SW 1271 (cell line): ENCODE measurements around the gene GBP3.
"Not testable (repeated sequence)": the region's sequence is repeated elsewhere in the genome, so short reads cannot be mapped to it uniquely, and the experiment has no call there.

Source experiments
- DNase-seq, 2 experiments: peaks; one replicate each; lab custom pipeline; 2025; lab: John Stamatoyannopoulos, UW

Gene GBP3, protein sequence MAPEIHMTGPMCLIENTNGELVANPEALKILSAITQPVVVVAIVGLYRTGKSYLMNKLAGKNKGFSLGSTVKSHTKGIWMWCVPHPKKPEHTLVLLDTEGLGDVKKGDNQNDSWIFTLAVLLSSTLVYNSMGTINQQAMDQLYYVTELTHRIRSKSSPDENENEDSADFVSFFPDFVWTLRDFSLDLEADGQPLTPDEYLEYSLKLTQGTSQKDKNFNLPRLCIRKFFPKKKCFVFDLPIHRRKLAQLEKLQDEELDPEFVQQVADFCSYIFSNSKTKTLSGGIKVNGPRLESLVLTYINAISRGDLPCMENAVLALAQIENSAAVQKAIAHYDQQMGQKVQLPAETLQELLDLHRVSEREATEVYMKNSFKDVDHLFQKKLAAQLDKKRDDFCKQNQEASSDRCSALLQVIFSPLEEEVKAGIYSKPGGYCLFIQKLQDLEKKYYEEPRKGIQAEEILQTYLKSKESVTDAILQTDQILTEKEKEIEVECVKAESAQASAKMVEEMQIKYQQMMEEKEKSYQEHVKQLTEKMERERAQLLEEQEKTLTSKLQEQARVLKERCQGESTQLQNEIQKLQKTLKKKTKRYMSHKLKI

DNA sequence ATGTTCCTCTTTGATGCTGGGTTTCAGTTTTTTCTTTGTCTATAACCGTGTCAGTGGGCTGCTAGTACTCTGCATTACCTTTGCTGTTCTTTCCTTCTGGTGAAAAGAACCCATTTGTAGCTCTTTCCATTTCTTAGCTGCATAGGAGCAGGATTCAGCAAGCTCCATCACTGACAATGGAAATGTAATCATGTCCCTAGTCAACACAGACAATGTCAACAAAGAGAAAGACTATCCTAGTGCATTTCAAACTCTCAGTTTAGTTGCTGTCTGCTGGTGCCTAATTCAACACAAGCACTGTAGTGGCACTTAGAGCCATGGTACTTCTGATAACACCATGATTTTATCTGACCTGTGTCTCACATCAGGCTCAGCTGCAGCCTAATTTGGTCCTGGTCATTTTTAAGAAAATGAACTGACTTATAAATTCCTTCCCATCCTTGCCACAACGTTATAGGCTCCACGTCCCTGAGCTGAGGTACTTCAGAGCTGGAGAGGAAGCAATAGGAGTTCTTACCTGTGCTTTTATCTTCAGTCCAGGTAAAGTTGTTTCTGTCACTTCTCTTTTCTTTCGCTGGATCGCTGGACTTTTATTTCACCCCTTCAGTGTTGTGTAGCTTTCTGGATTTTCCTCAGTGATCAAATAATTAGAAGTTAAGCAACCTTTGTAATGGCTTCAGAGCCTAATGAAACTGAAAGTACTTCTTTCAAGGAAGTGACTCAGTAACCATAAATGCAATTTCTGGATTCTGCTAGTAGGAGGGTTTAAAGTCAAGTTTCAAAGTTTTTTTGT, at the start of gene GBP3:
Gene GBP3, minus strand, starts transcription at position 700 of the 793 bp plus-strand sequence. CDS start 2,145 bp downstream, outside the sequence.
- DNase-seq = peak in 1 of 2 experiments; percentile 54

DNA sequence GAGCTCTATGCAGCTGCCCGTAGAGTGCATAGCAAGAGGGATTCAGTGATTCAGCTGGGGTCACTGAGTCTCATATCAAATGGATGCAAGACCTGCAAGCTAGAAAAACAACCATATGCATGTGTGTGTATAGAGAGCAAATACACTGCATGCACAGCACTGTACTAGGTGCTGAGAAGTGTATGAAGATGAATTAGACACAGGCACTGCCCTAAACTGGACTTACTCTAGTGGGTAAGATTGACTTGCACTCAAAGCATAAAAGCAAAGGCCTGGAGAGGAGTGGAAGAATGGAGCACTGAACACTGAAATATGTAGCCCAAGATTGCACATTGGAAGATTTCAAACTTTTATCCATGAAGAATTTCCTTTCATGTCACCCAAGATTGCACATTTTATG, 47.8 kb upstream of the GBP3 start:
- no peak for DNase-seq

DNA sequence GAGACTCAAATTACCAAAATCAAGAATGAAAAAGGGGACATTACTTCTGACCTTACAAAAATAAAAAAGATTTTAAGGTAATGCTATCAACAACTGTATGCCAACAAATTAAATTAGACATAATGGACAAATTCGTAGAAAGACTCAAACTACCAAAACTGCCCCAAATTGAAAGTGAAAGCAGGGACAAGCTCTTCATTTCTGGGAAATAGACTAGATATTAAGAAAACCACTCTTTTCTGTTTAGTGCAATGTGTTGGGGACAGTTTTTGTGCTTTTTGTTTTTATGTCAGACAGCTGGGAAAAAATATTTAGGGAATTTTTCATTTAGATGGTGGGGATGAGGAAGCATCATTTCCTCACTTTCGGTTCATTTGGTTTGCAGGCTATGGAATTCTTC, 47.3 kb upstream of the GBP3 start:
- no peak for DNase-seq

DNA sequence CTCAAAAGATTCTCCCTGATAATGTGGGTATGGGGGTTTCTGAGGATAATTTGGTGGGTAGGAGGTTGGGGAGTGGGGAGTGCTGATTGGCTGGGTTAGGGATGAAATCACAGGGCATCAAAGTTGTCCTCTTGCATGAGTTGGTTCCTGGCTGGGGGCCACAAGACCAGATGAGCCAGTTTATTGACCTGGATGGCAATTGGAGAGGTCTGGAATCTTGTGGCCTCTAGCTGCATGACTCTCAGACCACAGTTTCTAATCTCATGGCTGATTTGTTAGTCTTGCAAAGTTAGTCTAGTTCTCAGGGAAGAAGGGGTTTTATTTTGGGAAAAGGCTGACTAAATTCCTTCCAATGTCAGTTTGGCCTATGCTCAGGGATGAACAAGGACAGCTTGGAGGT, 45.6 kb upstream of the GBP3 start:
- DNase-seq = no peak

DNA sequence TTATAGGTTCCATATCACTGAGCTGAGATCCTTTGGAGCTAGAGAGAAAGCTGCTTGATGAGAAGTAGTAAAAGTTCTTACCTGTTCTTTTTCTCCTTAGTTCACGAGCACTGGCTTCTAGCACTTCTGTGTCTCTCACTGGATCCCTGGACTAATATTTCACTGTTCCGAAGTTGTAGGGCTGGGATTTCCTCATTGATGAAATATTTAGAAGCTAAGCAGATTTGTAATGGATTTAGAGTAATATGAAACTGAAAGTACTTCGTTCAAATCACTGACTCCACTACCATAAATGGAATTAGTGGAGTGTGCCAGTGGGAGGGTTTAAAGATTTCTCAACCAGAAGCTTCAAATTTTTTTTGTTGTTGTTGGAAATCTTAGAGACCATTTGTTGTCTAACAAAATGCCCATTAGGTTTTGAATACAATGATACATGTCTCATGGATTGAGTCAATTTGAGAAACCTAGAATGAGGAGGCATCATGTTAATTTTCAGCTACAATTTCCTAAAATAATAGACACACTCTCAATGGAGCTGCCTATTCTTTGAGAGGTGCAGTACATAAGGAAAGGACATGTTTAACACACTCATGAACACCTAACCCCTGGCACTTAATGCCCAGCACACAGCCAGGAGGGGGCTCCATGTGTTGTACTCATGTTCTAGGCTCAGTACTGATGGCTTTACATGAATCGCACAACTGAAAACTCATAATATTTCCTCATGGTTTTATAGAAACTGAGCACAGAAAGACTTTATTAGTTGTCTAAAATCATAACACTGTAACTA, 42.6 kb upstream of the GBP3 start, which contains the start of gene GBP1:
Gene GBP1, minus strand, starts transcription at position 130 of the 790 bp plus-strand sequence. CDS start 1,974 bp downstream, outside the sequence.
- peak in 1 of 2 experiments; percentile 27 for DNase-seq

DNA sequence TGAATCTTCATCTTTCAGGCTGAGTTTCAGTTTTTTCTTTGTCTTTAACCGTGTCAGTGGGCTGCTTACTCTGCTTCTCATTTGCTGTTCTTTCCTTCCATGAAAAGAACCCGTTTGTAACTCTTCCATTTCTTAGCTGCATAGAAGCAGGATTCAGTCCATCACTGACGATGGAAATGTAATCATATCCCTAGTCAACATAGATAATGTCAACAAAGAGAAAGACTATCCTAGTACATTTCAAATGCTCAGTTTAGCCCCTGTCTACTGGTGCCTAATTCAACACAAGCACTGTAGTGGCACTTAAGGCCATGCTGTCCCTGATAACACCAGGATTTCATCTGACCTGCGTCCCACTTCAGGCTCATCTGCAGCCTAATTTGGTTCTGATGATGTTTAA, 42.0 kb upstream of the GBP3 start:
- DNase-seq = no peak

DNA sequence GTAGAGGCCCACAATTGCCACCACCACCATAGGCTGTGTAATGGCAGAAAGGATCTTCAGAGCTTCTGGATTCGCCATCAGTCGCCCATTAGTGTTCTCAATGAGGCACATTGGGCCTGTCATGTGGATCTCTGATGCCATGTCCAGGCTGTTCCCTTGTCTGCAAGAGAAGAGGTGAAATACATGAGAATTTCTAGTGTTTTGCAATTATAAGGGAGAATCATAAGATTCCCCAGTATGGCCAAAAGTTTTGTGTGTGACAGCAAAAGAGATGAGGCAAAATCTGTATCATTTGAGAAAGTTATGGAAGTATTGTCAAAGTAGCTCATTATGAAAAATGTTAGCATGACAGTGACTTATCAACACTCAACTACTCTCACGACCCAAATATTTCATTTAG, 40.4 kb upstream of the GBP3 start:
- no peak for DNase-seq

DNA sequence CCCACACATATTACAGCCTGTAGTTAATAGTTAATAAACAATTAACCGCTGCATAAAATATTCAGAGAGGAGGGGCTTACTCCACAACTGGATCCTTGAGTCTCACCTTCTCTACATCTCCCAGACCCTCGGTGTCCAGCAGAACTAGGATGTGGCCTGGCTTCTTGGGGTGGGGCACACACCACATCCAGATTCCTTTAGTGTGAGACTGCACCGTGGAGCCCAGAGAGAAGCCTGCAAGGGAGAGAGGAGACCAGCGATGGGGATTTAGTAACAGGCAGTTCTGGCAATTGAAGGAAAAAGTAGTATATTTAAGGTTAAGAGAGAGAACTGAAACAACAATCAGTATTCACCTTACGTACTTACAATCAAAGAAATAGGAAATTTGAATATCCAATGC, 37.4 kb upstream of the GBP3 start:
- no peak for DNase-seq

DNA sequence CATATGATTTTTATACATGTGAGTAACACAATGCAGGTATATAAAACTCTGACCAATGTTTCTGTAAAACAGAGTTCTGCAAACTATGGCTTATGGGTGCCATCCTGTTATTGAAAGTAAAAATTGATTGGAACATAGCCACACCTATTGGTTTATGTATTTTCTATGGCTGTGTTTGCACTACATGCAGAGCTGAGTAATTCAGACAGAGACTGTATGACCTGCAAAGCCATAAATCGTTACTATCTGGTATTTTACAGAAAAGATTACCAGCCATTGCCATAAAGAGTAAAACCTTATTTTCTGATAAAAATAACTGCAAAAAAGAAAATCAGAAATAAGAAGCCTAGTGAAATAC, 29.3 kb upstream of the GBP3 start:
- no peak for DNase-seq

DNA sequence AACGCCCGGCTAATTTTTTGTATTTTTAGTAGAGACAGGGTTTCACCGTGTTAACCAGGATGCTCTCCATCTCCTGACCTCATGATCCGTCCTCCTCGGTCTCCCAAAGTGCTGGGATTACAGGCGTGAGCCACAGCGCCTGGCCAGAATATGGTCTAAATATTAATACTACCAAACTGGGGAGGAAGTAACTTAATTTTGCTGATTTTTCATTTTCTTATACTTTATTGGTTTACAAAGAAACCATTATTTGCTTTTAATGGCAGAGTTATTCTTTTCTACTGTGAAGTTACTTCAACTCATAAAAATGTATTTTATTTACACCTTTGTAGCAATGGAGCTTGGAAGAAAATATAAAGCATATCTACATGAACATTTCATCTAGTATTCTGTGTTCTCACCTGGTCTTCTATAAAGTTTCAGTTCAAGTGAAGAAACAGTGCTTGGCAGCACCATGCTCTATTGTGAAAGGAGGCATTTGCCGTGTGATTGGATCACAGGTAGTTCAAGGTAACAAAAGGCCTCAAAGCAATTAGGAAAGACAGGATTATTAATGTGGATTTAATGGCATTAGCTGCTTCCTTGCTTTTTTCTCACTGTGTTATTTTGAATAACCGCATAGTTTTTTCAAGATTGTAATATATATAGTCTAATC, 28.8 kb upstream of the GBP3 start:
- DNase-seq = no peak

DNA sequence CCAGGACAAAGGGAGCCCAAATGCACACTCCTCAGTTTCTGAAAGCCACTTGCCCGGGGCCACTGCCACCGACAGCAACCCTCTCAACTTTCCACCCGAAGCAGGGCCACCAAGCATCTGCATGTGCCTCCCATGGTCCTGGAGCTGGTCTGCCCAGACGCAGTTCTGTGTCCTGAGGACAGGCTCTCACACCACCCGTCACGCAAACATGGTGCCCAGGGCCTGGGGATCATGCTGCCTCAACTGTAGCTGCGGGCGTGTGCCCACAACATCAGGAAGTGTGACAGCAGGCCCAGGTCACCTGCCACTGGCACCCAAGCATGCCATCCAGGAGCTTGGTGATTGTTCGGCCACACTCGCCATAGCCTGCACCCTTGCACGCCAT, 28.0 kb upstream of the GBP3 start:
- no peak for DNase-seq

DNA sequence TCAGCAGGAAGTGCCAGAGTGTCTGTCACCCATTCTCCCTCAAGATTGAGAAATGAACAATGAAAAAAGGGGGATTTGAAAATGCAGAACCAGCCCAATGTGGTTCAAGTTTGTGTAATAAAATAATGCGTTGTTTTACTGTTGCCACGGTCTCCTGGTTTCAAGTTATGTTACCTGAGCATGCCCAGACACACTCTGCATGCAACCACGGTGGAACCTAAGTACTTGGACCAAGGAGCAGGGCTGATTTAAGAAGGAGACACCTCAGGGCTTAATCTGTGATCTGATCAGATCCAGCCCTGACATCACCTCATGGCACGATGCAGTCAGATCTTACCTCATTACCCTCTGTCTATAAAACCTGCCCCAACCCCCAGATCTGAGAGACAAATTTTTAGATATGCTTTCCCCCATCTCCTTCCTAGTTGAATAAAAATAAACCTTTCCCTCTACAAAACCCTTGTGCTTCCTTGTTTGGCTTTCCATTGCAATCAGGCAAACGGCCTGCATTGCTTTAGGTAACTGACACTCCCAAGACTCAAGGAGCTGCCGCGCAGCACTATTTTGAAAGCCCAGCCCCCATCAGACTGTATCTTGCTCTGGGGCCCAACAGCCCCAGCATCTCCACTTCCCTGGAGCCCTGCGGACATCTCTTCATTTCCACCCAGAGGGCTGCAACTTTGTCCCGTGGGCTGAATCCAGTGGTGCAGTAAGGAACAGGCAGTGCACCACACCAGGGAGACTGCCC, 27.4 kb upstream of the GBP3 start:
- not testable (repeated sequence) for DNase-seq

DNA sequence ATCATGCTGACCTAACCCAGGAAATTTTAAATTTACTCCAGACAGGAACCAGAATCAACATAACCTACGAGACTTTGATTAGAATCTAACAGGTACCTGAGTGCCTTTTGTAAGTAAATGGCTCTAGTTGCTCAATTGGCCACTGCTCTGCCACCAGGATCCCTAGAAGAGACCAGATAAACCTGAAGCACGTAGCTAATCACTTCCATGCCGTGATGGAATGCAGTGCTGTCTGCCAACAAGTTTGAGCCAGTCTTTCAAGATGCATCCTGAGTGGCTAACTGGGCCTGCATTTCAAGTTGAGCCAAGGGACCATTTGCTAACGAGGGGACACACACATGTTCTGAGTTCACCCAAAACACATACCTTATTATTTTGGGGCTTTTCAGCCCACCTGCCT, 26.5 kb upstream of the GBP3 start:
- DNase-seq = not testable (repeated sequence)

DNA sequence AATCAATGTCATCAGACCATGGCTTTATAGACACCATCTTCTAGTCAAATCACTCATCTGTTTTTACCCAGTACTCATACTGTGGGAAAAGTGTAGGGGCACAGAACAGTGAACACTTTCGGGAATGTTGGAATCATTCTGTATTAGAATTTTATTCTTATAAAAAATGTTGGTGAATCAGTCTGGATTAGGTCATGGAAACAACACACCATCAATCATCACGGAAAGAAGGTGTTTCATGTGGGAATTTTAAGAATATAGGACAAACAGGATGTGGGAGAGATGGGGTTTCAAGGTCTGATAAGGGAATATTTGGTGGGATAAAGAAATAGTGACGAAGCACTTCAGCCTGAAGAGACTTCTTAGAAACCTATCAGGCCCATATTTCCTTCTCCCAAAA, 25.1 kb upstream of the GBP3 start:
- no peak for DNase-seq

DNA sequence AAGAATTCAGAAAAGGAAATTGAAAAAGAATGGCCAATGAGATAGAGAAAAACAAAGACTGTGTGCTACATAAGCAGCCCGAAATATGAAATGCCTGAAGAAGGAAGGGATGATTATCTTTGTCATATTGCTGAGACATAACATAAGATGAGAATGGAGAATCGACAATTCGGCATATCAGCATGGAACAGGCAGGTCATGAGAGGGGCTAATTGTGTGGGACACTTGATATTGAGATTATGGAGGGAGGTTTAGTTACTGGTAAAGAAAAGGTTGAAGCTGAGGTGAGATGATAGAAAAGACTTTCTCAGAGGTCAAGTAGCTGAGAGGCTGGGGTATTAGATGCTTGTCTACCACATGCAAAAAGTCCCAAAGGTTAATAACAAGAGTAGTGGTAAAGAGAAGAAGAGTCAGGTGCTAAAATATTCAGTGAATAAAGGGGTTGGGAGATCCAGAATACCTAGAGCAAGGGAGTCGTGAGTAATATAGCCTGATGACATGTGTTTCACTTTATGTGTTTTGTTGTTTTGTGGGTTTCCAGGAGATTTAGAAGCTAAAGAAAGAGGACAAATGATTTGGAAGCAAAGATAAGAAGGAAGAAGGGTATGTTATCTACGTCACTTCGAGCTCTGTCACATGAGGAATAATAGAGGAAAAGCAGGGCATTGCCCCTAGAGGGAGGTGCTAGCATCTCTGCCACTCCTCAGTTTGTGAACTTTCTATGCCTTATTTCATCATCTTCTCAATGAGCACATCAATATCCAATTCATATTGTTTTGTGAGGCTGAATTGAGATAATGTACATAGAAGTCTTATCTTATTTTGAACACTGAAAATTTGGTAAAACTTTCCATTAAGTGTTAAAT, 23.9 kb upstream of the GBP3 start:
- not testable (repeated sequence) for DNase-seq

DNA sequence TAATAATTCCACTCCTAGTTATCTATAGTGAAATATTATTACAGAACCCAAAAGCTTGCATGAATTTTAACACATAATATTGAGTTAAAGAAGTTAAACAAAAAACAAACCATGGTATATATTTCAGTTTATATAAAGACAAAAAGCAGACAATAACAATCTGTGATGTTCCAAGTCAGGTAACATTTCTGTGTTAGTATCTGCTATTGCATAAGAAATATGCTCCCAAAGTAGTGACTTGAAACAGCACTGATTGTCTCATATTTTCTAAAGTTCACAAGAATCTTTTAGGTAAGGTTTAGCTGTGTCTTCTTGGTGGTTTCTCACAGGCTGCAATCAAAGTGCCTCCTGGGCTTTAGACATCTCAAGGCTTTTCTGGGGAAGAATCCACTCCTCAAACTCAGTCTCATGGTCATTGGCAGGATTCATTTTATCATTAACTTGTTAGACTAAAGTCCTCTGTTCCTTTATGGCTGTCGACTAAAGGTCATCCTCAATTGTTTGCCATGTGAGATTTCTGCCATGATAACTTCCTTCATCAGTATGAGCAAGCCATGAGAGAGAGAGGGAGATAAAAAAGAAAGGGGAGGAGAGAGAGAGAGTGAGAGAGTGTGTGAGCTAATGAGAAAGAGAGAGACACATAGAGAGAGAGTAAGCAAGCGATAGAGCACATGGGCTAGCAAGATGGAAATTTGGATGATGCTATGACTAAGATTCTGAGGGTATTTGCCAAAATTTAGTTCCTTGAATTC, 22.5 kb upstream of the GBP3 start:
- no peak for DNase-seq

DNA sequence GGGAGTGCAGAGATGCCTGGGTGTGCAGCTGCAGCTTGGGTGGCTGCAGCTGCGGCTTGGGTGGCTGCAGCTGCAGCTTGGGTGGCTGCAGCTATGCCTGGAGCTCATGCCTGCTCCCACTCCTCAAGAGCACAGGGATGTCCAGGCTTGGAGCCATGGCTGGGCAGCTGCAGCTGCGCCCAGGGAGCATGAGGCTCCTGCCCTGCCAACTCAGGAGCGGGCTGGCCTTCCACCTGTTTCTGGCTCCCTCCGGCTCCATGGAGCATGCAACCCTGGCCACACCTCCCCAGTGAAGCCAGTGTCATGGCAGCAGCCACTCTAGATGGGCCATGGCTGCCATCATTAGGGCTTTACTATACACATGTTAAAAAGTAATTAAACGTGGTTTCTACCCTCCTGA, 21.3 kb upstream of the GBP3 start:
- DNase-seq = no peak

DNA sequence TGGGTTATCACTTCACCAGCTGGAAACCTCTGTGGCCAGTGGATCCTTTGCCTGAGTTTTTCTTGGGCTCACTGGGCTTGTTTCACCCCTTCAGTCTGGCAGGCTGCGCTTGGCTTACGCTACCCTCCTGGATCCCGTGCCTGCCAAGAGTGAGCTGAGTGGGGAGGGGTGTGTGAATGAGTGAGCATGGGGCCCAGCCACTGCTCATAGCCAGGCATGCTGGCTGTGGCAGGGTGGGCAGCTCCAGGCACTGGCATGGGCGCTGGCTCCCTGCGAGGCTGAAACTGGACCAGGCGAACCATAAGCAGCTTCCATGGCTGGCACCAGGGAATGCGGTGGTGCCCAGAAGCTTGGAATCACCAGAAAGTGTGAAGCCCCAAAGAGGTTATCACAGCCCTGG, 19.8 kb upstream of the GBP3 start:
- no peak for DNase-seq

DNA sequence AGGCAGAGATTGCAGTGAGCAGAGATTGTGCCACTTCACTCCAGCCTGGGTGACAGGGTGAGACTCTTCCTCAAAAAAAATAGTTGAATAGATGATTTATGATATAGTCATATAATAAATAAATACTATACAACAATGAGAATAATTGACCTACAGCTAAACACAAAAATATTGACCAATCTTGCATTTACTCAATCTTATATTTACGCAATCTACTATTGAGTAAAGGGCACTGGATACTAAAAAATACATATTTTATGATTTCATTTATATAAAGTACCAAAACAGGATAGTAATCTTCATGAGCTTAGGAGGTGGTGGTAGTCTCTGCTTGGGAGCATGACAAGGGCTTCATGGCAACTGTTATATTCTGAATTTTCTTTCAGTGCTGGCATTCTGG, 19.1 kb upstream of the GBP3 start:
- no peak for DNase-seq
